Naive thymus-derived CD8-positive, alpha-beta T cell (primary cell): Measurements from ENCODE around the gene NCKAP1. TPM values are rescaled to one million over a fixed set of nuclear protein-coding genes. Genes with fewer than 3 reads are reported as not detected.
"Not testable (repeated sequence)": the region's sequence is repeated elsewhere in the genome, so short reads cannot be mapped to it uniquely, and the experiment has no call there.

ENCODE experiments used
- ATAC-seq, 2 donors: fragments of 150-1000 bp; cut with Tn5 transposase in 1 of 2; sonication (Bioruptor Pico), chemical (Tn5 transposase) in 1 of 2; 1 replicate in 1 of 2; 2 replicates in 1 of 2; pipeline ENCODE4 v1.10.0; 2021; ENCODE audit warnings: mild to moderate bottlenecking in 2 of 2, moderate library complexity in 2 of 2
- POLR2A ChIA-PET: fragments of 350-600 bp; sonication (Branson Sonifier 250); formaldehyde crosslinking; loops from one replicate; lab custom pipeline; 2021; ENCODE audit warnings: antibody characterized with exemption; lab: Charles Lee
- DNase-seq, 10 donors: peaks; one replicate each; pipeline versions ENCODE4 v3.0.0 to v3.0.0-alpha.2; 2020 to 2022
- H3K27ac Mint-ChIP-seq, 10 donors: one replicate each; pipeline ENCODE4 v1.8.0; 2020 to 2022; ENCODE audit warnings: mild to moderate bottlenecking in 10 of 10, mixed read lengths in 10 of 10, moderate library complexity in 4 of 10, inconsistent platforms in 1 of 10
- H3K27me3 Mint-ChIP-seq, 5 donors: one replicate each; pipeline ENCODE4 v1.8.0; 2021 to 2022; ENCODE audit warnings: mixed read lengths in 5 of 5
- H3K36me3 Mint-ChIP-seq, 3 donors: one replicate each; pipeline ENCODE4 v1.8.0; 2020 to 2022; ENCODE audit warnings: mixed read lengths in 3 of 3, mild to moderate bottlenecking in 2 of 3, inconsistent platforms in 1 of 3
- H3K4me1 Mint-ChIP-seq, 4 donors: one replicate each; pipeline ENCODE4 v1.8.0; 2021 to 2022; ENCODE audit warnings: mixed read lengths in 4 of 4
- H3K4me3 Mint-ChIP-seq, 10 donors: one replicate each; pipeline ENCODE4 v1.8.0; 2020 to 2022; ENCODE audit warnings: mild to moderate bottlenecking in 10 of 10, mixed read lengths in 10 of 10, moderate library complexity in 6 of 10, inconsistent platforms in 1 of 10
- H3K9me3 Mint-ChIP-seq, 9 donors: one replicate each; pipeline ENCODE4 v1.8.0; 2020 to 2022; ENCODE audit warnings: mixed read lengths in 9 of 9, mild to moderate bottlenecking in 3 of 9, inconsistent platforms in 1 of 9, moderate library complexity in 1 of 9
- polyA plus RNA-seq, 3 donors: library from polyadenylated mRNA; unstranded; fragments of 300-500 nt; fragmentation: Illumina TruSeq; gene quantifications; one replicate each; pipeline ENCODE4 v1.2.3, GENCODE V29; 2021
- total RNA-seq, 8 experiments: library from RNA in 2 of 8; stranded (reverse) in 2 of 8; gene quantifications; one replicate each; pipeline ENCODE4 v1.2.3 and lab custom pipeline; 2021 to 2026

NCKAP1 gene
- total and polyA plus RNA-seq, 5 experiments from 2014 or later, result 0.10 to 0.63 (median 0.27) TPM; not detected in 1

DNA sequence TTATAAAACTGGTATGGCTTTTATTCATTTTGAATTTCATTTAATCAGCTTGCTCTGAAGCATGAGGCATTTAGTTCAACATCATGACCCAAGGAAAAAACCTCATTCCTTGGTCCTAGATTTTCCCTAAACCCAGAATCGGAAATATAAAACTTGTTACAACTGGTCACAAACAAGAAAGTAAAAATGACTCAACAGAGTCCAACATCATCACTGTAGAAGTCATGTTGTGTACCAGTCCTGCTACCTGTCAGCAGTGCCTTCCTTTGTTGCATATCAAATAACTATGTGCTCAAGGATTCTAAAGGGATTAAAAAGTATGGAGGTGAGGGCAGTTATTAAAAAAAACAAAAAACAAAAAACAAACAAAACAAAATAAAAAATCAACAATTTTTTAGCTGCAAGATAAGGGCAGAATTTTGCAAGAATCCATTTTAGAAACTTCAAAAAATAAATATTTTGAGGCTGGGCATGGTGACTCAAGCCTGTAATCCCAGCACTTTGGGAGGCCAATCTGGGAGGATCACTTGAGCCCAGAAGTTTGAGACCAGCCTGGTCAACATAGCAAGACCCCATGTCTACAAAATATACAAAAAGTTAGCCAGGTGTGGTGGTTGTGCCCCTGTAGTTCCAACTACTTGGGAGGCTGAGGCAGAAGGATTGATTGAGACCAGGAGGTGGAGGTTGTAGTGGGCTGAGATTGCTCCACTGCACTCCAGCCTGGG is 18.4 kb downstream of the NCKAP1 start:
- H3K4me3 Mint-ChIP-seq, result no peak overlapping the region

GRCh38 chr2:183017845-183018244 is 20.4 kb downstream of the NCKAP1 start:
- H3K4me1 Mint-ChIP-seq, ATAC-seq, H3K36me3 Mint-ChIP-seq, POLR2A ChIA-PET, H3K9me3 Mint-ChIP-seq, H3K4me3 Mint-ChIP-seq, DNase-seq, H3K27ac Mint-ChIP-seq: not testable (repeated sequence)
- peaks cover 19 to 56% (median 33%) of the 10 kb centered on the region in 5 donors for H3K27me3 Mint-ChIP-seq

More for the DNA sequence above, 18.4 kb downstream of the NCKAP1 start:
- Mint-ChIP-seq H3K36me3 (peaks cover 0 to 4% (median 0%) of the 10 kb centered on the region in 3 donors), H3K4me1 (no peaks in the 10 kb centered on the region), H3K27ac (no peak overlapping the region), H3K9me3 (no peaks in the 10 kb centered on the region), H3K27me3 (peaks cover 15 to 44% (median 25%) of the 10 kb centered on the region in 5 donors)
- POLR2A ChIA-PET, result no interaction called here
- DNase-seq, result no peak
- ATAC-seq, result no peak

DNA sequence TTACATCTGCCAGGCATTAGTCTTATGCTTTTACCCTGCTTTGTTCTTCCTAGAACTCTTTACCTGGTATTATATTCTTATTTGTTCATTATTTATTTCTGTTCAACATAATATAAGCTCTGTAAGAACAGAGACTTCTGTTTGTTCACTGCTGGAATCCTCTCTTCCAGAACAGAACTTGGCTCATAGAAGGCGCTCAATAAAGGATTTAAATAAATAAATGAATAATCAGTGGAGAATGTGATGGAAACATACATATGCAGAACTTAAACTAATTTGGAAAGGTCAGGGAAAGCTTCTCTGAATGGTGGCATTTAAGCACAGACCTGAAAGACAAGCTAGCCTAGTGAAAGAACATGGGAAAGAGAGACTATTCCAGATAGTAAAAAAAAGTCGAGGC is 24.3 kb downstream of the NCKAP1 start:
- Mint-ChIP-seq H3K4me1 (no peaks in the 10 kb centered on the region), H3K9me3 (no peaks in the 10 kb centered on the region)
- no peak for ATAC-seq

DNA sequence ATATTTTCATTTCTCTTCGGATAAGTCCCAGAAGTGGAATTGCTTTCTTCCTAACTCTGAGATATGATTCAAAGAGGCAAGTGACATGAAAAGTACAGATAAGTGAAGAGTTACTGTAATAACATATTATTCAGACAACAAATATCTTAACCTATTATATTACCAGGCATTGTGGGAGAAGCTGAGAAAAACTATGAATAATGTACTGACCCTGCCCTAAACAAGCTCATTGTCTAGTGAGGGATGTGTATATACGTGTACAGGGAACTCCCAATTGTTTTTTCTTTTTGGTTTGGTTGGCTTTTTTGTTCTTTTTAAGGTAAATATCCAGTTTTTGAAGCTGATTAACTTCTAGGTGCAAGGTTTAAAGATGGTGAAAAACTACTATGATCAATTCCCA is 26.5 kb downstream of the NCKAP1 start:
- DNase-seq (no peak), ATAC-seq (no peak)
- Mint-ChIP-seq H3K4me1 (no peaks in the 10 kb centered on the region), H3K36me3 (peaks cover 0 to 4% (median 0%) of the 10 kb centered on the region in 3 donors), H3K9me3 (no peaks in the 10 kb centered on the region), H3K27ac (no peak overlapping the region), H3K4me3 (no peak overlapping the region), H3K27me3 (peaks cover 15 to 52% (median 26%) of the 10 kb centered on the region in 5 donors)
- POLR2A ChIA-PET, result no interaction called here

More for the DNA sequence above, 24.3 kb downstream of the NCKAP1 start:
- Mint-ChIP-seq H3K27me3 (peaks cover 15 to 63% (median 30%) of the 10 kb centered on the region in 5 donors), H3K36me3 (peaks cover 0 to 4% (median 0%) of the 10 kb centered on the region in 3 donors), H3K27ac (no peak overlapping the region), H3K4me3 (no peak overlapping the region)
- DNase-seq, result no peak
- POLR2A ChIA-PET, result no interaction called here

GRCh38 chr2:183010112-183010511 is 28.1 kb downstream of the NCKAP1 start:
- POLR2A ChIA-PET, result no interaction called here
- ATAC-seq, result no peak
- peaks cover 11 to 37% (median 22%) of the 10 kb centered on the region in 5 donors for H3K27me3 Mint-ChIP-seq
- H3K4me3 Mint-ChIP-seq, result no peak overlapping the region
- no peaks in the 10 kb centered on the region for H3K9me3 Mint-ChIP-seq
- H3K36me3 Mint-ChIP-seq, result no peaks in the 10 kb centered on the region
- H3K4me1 Mint-ChIP-seq, result no peaks in the 10 kb centered on the region
- no peak for DNase-seq
- H3K27ac Mint-ChIP-seq, result no peak overlapping the region

GRCh38 chr2:183009249-183009899 is 28.9 kb downstream of the NCKAP1 start:
- Mint-ChIP-seq H3K27ac (no peak overlapping the region), H3K36me3 (no peaks in the 10 kb centered on the region), H3K4me3 (no peak overlapping the region), H3K27me3 (peaks cover 8 to 31% (median 22%) of the 10 kb centered on the region in 5 donors), H3K4me1 (no peaks in the 10 kb centered on the region), H3K9me3 (no peaks in the 10 kb centered on the region)
- ATAC-seq (no peak), DNase-seq (no peak)
- POLR2A ChIA-PET, result no interaction called here

- Mint-ChIP-seq H3K4me3 (no peak overlapping the region), H3K4me1 (no peaks in the 10 kb centered on the region), H3K9me3 (no peaks in the 10 kb centered on the region), H3K27ac (no peak overlapping the region), H3K27me3 (peaks cover 0 to 19% (median 3%) of the 10 kb centered on the region in 5 donors), H3K36me3 (peaks cover 0 to 3% (median 0%) of the 10 kb centered on the region in 3 donors)
- DNase-seq, result no peak
- POLR2A ChIA-PET, result no interaction called here
- ATAC-seq, result no peak
Measured at GRCh38 chr2:183001948-183002347, 36.3 kb downstream of the NCKAP1 start.

DNA sequence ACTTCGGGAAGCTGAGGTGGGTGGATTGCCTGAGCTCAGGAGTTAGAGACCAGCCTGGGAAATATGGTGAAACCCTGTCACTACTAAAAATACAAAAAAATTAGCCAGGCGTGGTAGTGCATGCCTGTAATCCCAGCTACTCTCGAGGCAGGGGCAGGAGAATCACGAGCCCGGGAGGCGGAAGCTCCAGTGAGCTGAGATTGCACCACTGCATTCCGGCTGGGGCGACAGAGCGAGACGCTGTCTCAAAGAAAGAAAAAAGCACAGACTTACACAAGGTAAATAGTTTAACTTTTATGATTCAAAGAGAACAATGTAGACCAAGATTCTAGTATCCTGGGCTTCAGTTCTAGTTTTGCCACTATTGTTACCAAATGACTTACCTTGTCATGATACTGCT is 37.4 kb downstream of the NCKAP1 start:
- no peak overlapping the region for H3K4me3 Mint-ChIP-seq
- no peak overlapping the region for H3K27ac Mint-ChIP-seq
- peaks cover 0 to 3% (median 0%) of the 10 kb centered on the region in 3 donors for H3K36me3 Mint-ChIP-seq
- ATAC-seq (no peak), DNase-seq (no peak)
- H3K27me3 Mint-ChIP-seq, result peaks cover 0 to 19% (median 3%) of the 10 kb centered on the region in 5 donors
- no peaks in the 10 kb centered on the region for H3K9me3 Mint-ChIP-seq
- POLR2A ChIA-PET, result no interaction called here
- H3K4me1 Mint-ChIP-seq, result no peaks in the 10 kb centered on the region

- DNase-seq (no peak), ATAC-seq (no peak)
- POLR2A ChIA-PET, result no interaction called here
- Mint-ChIP-seq H3K4me1 (no peaks in the 10 kb centered on the region), H3K36me3 (peaks cover 0 to 3% (median 0%) of the 10 kb centered on the region in 3 donors), H3K27me3 (peaks cover 0 to 13% (median 3%) of the 10 kb centered on the region in 5 donors), H3K27ac (no peak overlapping the region), H3K9me3 (no peaks in the 10 kb centered on the region), H3K4me3 (no peak overlapping the region)
Measured at GRCh38 chr2:182999348-183000028, 38.8 kb downstream of the NCKAP1 start.

DNA sequence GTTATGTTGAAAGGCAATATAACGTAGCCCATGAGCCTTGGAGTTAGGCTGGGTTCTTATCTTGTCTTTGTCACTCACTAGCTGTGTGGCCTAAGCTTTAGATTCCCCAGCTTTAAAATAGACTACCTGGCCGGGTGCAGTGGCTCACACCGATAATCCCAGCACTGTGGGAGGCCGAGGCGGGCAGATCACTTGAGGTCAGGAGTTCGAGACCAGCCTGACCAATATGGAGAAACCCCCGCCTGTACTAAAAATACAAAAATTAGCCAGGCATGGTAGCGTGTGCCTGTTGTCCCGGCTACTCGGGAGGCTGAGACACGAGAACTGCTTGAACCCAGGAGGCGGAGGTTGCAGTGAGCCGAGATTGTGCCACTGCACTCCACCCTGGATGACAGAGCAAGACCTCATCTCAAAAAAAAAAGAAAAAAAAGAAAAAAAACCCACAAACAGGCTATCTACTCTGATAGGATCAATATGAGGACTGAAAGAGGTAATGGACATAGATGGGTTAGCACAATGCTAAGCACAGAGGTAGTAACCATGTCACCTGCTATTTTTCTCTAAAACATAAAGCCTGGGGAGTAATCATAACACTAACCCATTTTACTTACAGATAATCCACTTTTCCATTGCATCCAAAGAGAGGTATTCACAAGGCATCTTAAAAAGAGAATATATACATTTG is 43.9 kb downstream of the NCKAP1 start:
- Mint-ChIP-seq H3K4me3 (no peak overlapping the region), H3K27ac (no peak overlapping the region), H3K4me1 (no peaks in the 10 kb centered on the region), H3K36me3 (peaks cover 0 to 3% (median 0%) of the 10 kb centered on the region in 3 donors), H3K27me3 (peaks cover 0 to 10% (median 2%) of the 10 kb centered on the region in 5 donors), H3K9me3 (no peaks in the 10 kb centered on the region)
- no peak for ATAC-seq
- POLR2A ChIA-PET, result no interaction called here
- no peak for DNase-seq

- no peak for ATAC-seq
- POLR2A ChIA-PET, result no interaction called here
- no peak for DNase-seq
- no peaks in the 10 kb centered on the region for H3K4me1 Mint-ChIP-seq
- no peak overlapping the region for H3K27ac Mint-ChIP-seq
- H3K4me3 Mint-ChIP-seq, result no peak overlapping the region
- H3K27me3 Mint-ChIP-seq, result peaks cover 0 to 3% (median 0%) of the 10 kb centered on the region in 5 donors
- no peaks in the 10 kb centered on the region for H3K36me3 Mint-ChIP-seq
- no peaks in the 10 kb centered on the region for H3K9me3 Mint-ChIP-seq
Measured at GRCh38 chr2:182982941-182983340, 55.3 kb downstream of the NCKAP1 start.

GRCh38 chr2:182981475-182981874 is 56.8 kb downstream of the NCKAP1 start:
- H3K27ac Mint-ChIP-seq, DNase-seq, H3K9me3 Mint-ChIP-seq, H3K4me1 Mint-ChIP-seq, H3K27me3 Mint-ChIP-seq, H3K36me3 Mint-ChIP-seq, H3K4me3 Mint-ChIP-seq, ATAC-seq: not testable (repeated sequence)
- POLR2A ChIA-PET, result interaction anchor here (0.7 kb wide), 1 partner anchor 123 kb away, joined by 4 read pairs; no protein-coding TSS in a partner anchor
